Measurements from ENCODE around the gene TSPAN15. TPM values are rescaled to one million over a fixed set of nuclear protein-coding genes. Genes with fewer than 3 reads are reported as not detected.

TSPAN15 gene
- total RNA-seq, 2 experiments from 2014 or later: 2.4 to 3.1 TPM

DNA sequence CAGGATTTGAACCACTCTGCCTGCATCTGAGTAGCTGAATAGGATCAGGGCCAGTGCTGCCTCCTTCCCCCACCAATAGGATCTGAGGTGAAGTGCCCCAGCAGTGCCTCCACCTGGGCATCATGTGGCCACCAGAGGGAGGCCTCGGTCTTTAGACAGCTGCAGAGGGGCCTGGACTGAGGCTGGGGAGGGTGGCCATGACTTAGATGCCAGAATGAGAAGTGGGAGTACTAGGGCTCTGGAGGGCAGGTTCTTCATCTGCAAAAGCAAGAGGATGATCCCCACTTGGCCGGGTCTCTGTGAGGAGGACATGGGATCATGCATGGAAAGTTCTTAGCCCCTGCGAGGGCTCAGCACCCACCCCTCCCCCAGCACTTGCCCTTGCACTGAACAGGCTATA lies 65.1 kb downstream of the TSPAN15 start:
- Histone ChIP-seq H3K4me3 (ENCODE audit: low read depth, low read length, poor library complexity, severe bottlenecking) (no peak overlapping the region), H4K20me1 (ENCODE audit: insufficient read depth, low read length) (no peaks in the 10 kb centered on the region), H3K4me1 (ENCODE audit: insufficient read depth, low read length, poor library complexity, severe bottlenecking) (no peaks in the 10 kb centered on the region), H3K36me3 (ENCODE audit: insufficient read depth, low read length) (no peaks in the 10 kb centered on the region), H3K9me3 (ENCODE audit: low read length) (no peaks in the 10 kb centered on the region), H3K9me2 (ENCODE audit: insufficient read depth, low read length) (no peaks in the 10 kb centered on the region), H3K27ac (ENCODE audit: low read depth, low read length, poor library complexity, severe bottlenecking) (no peak overlapping the region), H3K4me2 (ENCODE audit: low read length) (no peak overlapping the region), H3K79me2 (ENCODE audit: insufficient read depth, low read depth, low read length) (no peaks in the 10 kb centered on the region), H2AFZ (ENCODE audit: low read length) (no peak overlapping the region)
- POLR2A ChIA-PET: no interaction called here
- CTCF ChIA-PET (ENCODE audit: unreplicated experiment): interaction anchor here (1.5 to 1.8 kb wide), 2 partner anchors 12 to 121 kb away, joined by 3 to 13 read pairs; no protein-coding TSS in a partner anchor
- no TSS peak for BruUV-seq (replicated peaks)
- TF ChIP-seq, protein P1, sequence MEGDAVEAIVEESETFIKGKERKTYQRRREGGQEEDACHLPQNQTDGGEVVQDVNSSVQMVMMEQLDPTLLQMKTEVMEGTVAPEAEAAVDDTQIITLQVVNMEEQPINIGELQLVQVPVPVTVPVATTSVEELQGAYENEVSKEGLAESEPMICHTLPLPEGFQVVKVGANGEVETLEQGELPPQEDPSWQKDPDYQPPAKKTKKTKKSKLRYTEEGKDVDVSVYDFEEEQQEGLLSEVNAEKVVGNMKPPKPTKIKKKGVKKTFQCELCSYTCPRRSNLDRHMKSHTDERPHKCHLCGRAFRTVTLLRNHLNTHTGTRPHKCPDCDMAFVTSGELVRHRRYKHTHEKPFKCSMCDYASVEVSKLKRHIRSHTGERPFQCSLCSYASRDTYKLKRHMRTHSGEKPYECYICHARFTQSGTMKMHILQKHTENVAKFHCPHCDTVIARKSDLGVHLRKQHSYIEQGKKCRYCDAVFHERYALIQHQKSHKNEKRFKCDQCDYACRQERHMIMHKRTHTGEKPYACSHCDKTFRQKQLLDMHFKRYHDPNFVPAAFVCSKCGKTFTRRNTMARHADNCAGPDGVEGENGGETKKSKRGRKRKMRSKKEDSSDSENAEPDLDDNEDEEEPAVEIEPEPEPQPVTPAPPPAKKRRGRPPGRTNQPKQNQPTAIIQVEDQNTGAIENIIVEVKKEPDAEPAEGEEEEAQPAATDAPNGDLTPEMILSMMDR (conservative IDR thresholded peaks at IDR 0.05; ENCODE audit: low read length): no peak; the same call in 1 of the 2 replicates
- no peak for TF ChIP-seq EZH2phosphoT487 (IDR thresholded peaks at IDR 0.05; ENCODE audit: borderline replicate concordance, low read depth, low read length)
- intact Hi-C loops (cut with micrococcal nuclease; ENCODE audit: unreplicated experiment): loop anchor here (1.0 to 10.0 kb wide), 3 partner anchors 123 to 286 kb away; partner anchors contain the start of gene COL13A1
- peak; percentile 48 for DNase-seq (ENCODE audit: low spot score)

DNA sequence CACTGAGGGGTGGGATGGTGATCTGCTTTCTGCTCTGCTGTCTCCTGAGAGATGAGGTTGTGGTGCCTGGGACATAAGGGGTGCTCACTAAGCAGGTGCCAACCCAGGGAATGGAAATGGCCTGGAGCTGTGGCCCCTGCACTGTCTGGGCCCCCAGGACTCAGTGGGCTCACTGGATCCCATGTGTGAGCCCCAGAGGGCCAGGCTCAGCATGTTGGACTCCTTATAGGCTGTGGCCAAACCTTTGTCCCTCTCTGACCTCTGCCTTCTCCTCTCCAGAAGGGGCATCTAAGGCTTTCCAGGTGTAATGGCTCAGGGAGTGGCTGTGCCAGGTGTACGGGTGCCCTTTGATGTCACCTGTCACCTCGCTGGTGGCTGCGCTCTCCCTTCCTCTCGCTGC lies 65.5 kb downstream of the TSPAN15 start:
- Histone ChIP-seq H3K4me3 (ENCODE audit: low read depth, low read length, poor library complexity, severe bottlenecking) (no peak overlapping the region), H3K4me1 (ENCODE audit: insufficient read depth, low read length, poor library complexity, severe bottlenecking) (no peaks in the 10 kb centered on the region), H2AFZ (ENCODE audit: low read length) (no peak overlapping the region), H3K4me2 (ENCODE audit: low read length) (no peak overlapping the region), H3K9me2 (ENCODE audit: insufficient read depth, low read length) (no peaks in the 10 kb centered on the region), H3K27ac (ENCODE audit: low read depth, low read length, poor library complexity, severe bottlenecking) (no peak overlapping the region), H4K20me1 (ENCODE audit: insufficient read depth, low read length) (no peaks in the 10 kb centered on the region), H3K36me3 (ENCODE audit: insufficient read depth, low read length) (no peaks in the 10 kb centered on the region), H3K9me3 (ENCODE audit: low read length) (no peaks in the 10 kb centered on the region), H3K79me2 (ENCODE audit: insufficient read depth, low read depth, low read length) (no peaks in the 10 kb centered on the region)
- ChIA-PET POLR2A (no interaction called here), CTCF (ENCODE audit: unreplicated experiment) (interaction anchor here (1.5 to 1.8 kb wide), 2 partner anchors 12 to 120 kb away, joined by 3 to 13 read pairs; no protein-coding TSS in a partner anchor)
- intact Hi-C loops (cut with micrococcal nuclease; ENCODE audit: unreplicated experiment): loop anchor here (1.0 to 10.0 kb wide), 3 partner anchors 123 to 286 kb away; partner anchors contain the start of gene COL13A1
- BruUV-seq (replicated peaks): no TSS peak
- DNase-seq (ENCODE audit: low spot score): no peak
- TF ChIP-seq EZH2phosphoT487 (IDR thresholded peaks at IDR 0.05; ENCODE audit: borderline replicate concordance, low read depth, low read length): no peak
- TF ChIP-seq, protein P1 (conservative IDR thresholded peaks at IDR 0.05; ENCODE audit: low read length): no peak

GRCh38 chr10:69517271-69517848 lies 66.1 kb downstream of the TSPAN15 start:
- H3K36me3 ChIP-seq (ENCODE audit: insufficient read depth, low read length): no peaks in the 10 kb centered on the region
- ChIA-PET POLR2A (no interaction called here), CTCF (ENCODE audit: unreplicated experiment) (no interaction called here)
- H4K20me1 ChIP-seq (ENCODE audit: insufficient read depth, low read length): no peaks in the 10 kb centered on the region
- H2AFZ ChIP-seq (ENCODE audit: low read length): no peak overlapping the region
- no peaks in the 10 kb centered on the region for H3K9me2 ChIP-seq (ENCODE audit: insufficient read depth, low read length)
- H3K27ac ChIP-seq (ENCODE audit: low read depth, low read length, poor library complexity, severe bottlenecking): no peak overlapping the region
- H3K4me2 ChIP-seq (ENCODE audit: low read length): no peak overlapping the region
- no peak overlapping the region for H3K4me3 ChIP-seq (ENCODE audit: low read depth, low read length, poor library complexity, severe bottlenecking)
- no peaks in the 10 kb centered on the region for H3K4me1 ChIP-seq (ENCODE audit: insufficient read depth, low read length, poor library complexity, severe bottlenecking)
- no peak for DNase-seq (ENCODE audit: low spot score)
- BruUV-seq (replicated peaks): no TSS peak
- H3K9me3 ChIP-seq (ENCODE audit: low read length): no peaks in the 10 kb centered on the region
- intact Hi-C loops (cut with micrococcal nuclease; ENCODE audit: unreplicated experiment): loop anchor here (5.0 to 10.0 kb wide), 2 partner anchors 197 to 285 kb away; partner anchors contain the start of gene COL13A1
- no peaks in the 10 kb centered on the region for H3K79me2 ChIP-seq (ENCODE audit: insufficient read depth, low read depth, low read length)
- TF ChIP-seq, protein P1 (conservative IDR thresholded peaks at IDR 0.05; ENCODE audit: low read length): no peak
- no peak for TF ChIP-seq EZH2phosphoT487 (IDR thresholded peaks at IDR 0.05; ENCODE audit: borderline replicate concordance, low read depth, low read length)
